Ishikawa (cell line): ENCODE data around the gene SPATA1.

Experiments used
- CEBPB ChIP-seq: IDR thresholded peaks from 2 replicates; pipeline ENCODE4 v1.6.1; 2012
- CREB1 ChIP-seq: IDR thresholded peaks from 2 replicates; pipeline ENCODE4 v1.6.1; 2012; ENCODE audit warnings: low read depth
- EGR1 ChIP-seq: IDR thresholded peaks from 2 replicates; pipeline ENCODE4 v1.6.1; 2012
- EP300 ChIP-seq: IDR thresholded peaks from 2 replicates; pipeline ENCODE4 v1.6.1; 2012; ENCODE audit warnings: borderline replicate concordance
- FOXM1 ChIP-seq: IDR thresholded peaks from 2 replicates; pipeline ENCODE4 v1.6.1; 2012; ENCODE audit warnings: low read depth, borderline replicate concordance
- MAX ChIP-seq: IDR thresholded peaks from 2 replicates; pipeline ENCODE4 v1.6.1; 2012
- NFIC ChIP-seq: IDR thresholded peaks from 2 replicates; pipeline ENCODE4 v1.6.1; 2012
- RAD21 ChIP-seq: IDR thresholded peaks from 2 replicates; pipeline ENCODE4 v1.6.1; 2012; ENCODE audit warnings: low read depth
- TAF1 ChIP-seq: IDR thresholded peaks from 2 replicates; pipeline ENCODE4 v1.6.1; 2012; ENCODE audit warnings: low read depth, mild to moderate bottlenecking
- TCF12 ChIP-seq: IDR thresholded peaks from 2 replicates; pipeline ENCODE4 v1.6.1; 2012; ENCODE audit warnings: low read depth
- TEAD4 ChIP-seq: IDR thresholded peaks from 2 replicates; pipeline ENCODE4 v1.6.1; 2012
- USF1 ChIP-seq: IDR thresholded peaks from 2 replicates; pipeline ENCODE4 v1.6.1; 2012
- YY1 ChIP-seq: IDR thresholded peaks from 2 replicates; pipeline ENCODE4 v1.6.1; 2012; ENCODE audit warnings: low read depth
- ZBTB7A ChIP-seq: IDR thresholded peaks from 2 replicates; pipeline ENCODE4 v1.6.1; 2012; ENCODE audit warnings: low read depth
- TF ChIP-seq, protein P1 (sequence below): IDR thresholded peaks from 2 replicates; pipeline ENCODE4 v1.6.1; 2012; ENCODE audit warnings: low read depth, mild to moderate bottlenecking

SPATA1 gene

DNA sequence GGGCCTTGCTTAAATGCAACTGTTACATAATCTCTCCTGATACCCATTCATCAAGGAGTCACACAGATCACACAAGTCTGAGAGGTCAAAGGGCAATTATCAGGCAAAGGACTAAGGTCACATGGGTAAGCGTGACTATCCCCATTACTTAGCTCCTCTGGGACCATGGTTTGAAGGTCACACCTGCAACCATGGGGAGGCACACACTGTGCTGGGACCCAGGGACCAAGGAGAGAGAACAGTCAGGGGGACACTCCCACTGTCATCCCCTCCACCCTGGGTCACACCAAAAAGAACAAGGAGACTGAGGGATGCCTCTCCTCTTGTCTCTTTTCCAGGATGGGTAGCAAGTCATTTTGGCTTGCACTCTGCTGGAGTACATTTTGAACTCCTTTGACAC lies 99.0 kb downstream of the SPATA1 start:
- TF ChIP-seq USF1: peak; percentile 19; the same call in 1 of the 2 replicates
- TF ChIP-seq EGR1: no peak
- TF ChIP-seq CEBPB: no peak

DNA sequence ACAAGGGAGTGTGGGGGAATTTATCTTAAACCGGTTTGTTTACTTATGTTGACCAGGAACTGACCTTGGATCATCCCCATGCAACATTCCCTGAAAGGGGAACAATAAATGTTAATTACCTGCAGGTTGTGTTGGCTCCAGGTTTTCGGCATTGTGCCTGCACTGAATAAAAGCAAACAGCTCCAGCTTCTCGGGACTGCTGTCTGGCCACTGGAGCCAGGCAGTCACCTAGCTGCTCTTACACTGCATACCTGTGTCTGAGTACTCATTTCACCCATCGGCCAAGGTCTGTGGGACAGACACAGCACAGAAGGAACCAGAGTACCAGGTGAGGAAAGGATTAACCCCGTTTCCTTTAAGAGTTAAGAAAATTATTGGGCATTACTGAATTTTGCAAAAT lies 100.8 kb downstream of the SPATA1 start:
- TF ChIP-seq CREB1 (no peak), EP300 (no peak), USF1 (no peak), FOXM1 (no peak), TCF12 (no peak), ZBTB7A (no peak), CEBPB (no peak), RAD21 (no peak), NFIC (no peak), TAF1 (no peak), MAX (no peak), TEAD4 (no peak), EGR1 (no peak), YY1 (no peak)
- TF ChIP-seq, protein P1, sequence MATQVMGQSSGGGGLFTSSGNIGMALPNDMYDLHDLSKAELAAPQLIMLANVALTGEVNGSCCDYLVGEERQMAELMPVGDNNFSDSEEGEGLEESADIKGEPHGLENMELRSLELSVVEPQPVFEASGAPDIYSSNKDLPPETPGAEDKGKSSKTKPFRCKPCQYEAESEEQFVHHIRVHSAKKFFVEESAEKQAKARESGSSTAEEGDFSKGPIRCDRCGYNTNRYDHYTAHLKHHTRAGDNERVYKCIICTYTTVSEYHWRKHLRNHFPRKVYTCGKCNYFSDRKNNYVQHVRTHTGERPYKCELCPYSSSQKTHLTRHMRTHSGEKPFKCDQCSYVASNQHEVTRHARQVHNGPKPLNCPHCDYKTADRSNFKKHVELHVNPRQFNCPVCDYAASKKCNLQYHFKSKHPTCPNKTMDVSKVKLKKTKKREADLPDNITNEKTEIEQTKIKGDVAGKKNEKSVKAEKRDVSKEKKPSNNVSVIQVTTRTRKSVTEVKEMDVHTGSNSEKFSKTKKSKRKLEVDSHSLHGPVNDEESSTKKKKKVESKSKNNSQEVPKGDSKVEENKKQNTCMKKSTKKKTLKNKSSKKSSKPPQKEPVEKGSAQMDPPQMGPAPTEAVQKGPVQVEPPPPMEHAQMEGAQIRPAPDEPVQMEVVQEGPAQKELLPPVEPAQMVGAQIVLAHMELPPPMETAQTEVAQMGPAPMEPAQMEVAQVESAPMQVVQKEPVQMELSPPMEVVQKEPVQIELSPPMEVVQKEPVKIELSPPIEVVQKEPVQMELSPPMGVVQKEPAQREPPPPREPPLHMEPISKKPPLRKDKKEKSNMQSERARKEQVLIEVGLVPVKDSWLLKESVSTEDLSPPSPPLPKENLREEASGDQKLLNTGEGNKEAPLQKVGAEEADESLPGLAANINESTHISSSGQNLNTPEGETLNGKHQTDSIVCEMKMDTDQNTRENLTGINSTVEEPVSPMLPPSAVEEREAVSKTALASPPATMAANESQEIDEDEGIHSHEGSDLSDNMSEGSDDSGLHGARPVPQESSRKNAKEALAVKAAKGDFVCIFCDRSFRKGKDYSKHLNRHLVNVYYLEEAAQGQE: no peak

GRCh38 chr1:84611091-84611490 lies 104.9 kb downstream of the SPATA1 start:
- TF ChIP-seq YY1: no peak
- no peak for TF ChIP-seq MAX
- TF ChIP-seq TAF1: no peak
- TF ChIP-seq CREB1: no peak
- TF ChIP-seq EP300: no peak
- TF ChIP-seq, protein P1: no peak
- TF ChIP-seq TCF12: no peak
- TF ChIP-seq RAD21: no peak
- TF ChIP-seq USF1: no peak
- no peak for TF ChIP-seq EGR1
- TF ChIP-seq NFIC: no peak
- no peak for TF ChIP-seq FOXM1
- no peak for TF ChIP-seq ZBTB7A
- no peak for TF ChIP-seq CEBPB
- no peak for TF ChIP-seq TEAD4

DNA sequence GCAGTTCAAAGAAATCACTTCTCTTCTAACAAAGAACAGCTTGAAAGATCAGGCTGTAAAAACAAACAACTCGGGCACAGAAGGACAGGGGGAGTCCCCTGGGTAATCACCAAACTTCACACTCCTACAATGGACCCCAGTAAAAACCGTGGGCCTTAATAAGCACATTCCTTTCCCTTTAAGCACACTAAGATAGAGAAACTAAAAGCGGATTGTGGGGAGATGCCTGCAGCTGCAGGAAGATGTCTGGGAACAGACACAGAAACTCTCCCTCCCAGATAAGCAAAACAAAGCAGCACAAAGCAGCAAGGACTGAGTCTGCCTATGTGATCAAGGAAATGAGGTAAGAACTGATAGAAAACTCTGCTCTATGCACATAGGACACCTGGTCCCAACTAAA lies 105.6 kb downstream of the SPATA1 start:
- TF ChIP-seq ZBTB7A (no peak), TAF1 (no peak), NFIC (no peak), EP300 (no peak), USF1 (no peak), CEBPB (no peak), TEAD4 (no peak), EGR1 (no peak), RAD21 (no peak), MAX (no peak), TCF12 (no peak), YY1 (no peak), FOXM1 (no peak), CREB1 (no peak)
- TF ChIP-seq, protein P1: no peak
